Fibroblast of villous mesenchyme (primary cell): Measurements from ENCODE around the gene KRT12. TPM values are rescaled to one million over a fixed set of nuclear protein-coding genes. Genes with fewer than 3 reads are reported as not detected.
A peak's percentile ranks its signal among the peaks of the same experiment; 100 is the strongest.

ENCODE experiments used
- DNase-seq: peaks from one replicate; pipeline ENCODE4 v3.0.0-alpha.2; 2010; ENCODE audit warnings: low read depth
- H3K4me3 ChIP-seq: 2 replicates; pipeline ENCODE4 v1.5.1; 2011; ENCODE audit warnings: low read depth, mild to moderate bottlenecking, low read length
- CTCF ChIP-seq: IDR thresholded peaks from 2 replicates; pipeline ENCODE4 v1.5.1; 2012; ENCODE audit warnings: low read depth, mild to moderate bottlenecking, low read length; ENCODE audit not compliant: insufficient read depth
- total RNA-seq: library from RNA; depleted of rRNA; stranded (reverse); fragments of >200 nt; gene quantifications from 2 replicates; pipeline ENCODE4 v1.2.3, GENCODE V29; 2012

The KRT12 gene
- total RNA-seq, 1 donor, result not detected

GRCh38 chr17:40910441-40910841 lies 43.4 kb upstream of the KRT12 start:
- peak; percentile 76 for DNase-seq
- H3K4me3 ChIP-seq, result no peak overlapping the region
- TF ChIP-seq CTCF, result no peak

- DNase-seq, result peak; percentile 94
- no peak for TF ChIP-seq CTCF
- H3K4me3 ChIP-seq, result no peak overlapping the region
Measured at GRCh38 chr17:40909755-40910154, 42.7 kb upstream of the KRT12 start.

- TF ChIP-seq CTCF, result peak; percentile 86
- peak; percentile 97 for DNase-seq
- H3K4me3 ChIP-seq, result no peak overlapping the region
Measured at GRCh38 chr17:40909351-40909750, 42.3 kb upstream of the KRT12 start.

GRCh38 chr17:40906613-40907012 lies 39.6 kb upstream of the KRT12 start:
- DNase-seq, result no peak
- H3K4me3 ChIP-seq, result no peak overlapping the region
- no peak for TF ChIP-seq CTCF

GRCh38 chr17:40905370-40905769 lies 38.3 kb upstream of the KRT12 start:
- DNase-seq, result no peak
- TF ChIP-seq CTCF, result no peak
- no peak overlapping the region for H3K4me3 ChIP-seq

- peak; percentile 53 for DNase-seq
- H3K4me3 ChIP-seq, result no peak overlapping the region
- TF ChIP-seq CTCF, result no peak
Measured at GRCh38 chr17:40903129-40903847, 36.3 kb upstream of the KRT12 start.

- DNase-seq, result no peak
- TF ChIP-seq CTCF, result no peak
- H3K4me3 ChIP-seq, result no peak overlapping the region
Measured at GRCh38 chr17:40902498-40902897, 35.5 kb upstream of the KRT12 start.
